GM21423 (cell line): ENCODE data around the gene SOST.

Experiments used
- ATAC-seq: cut with Tn5 transposase; IDR thresholded peaks from one replicate; pipeline ENCODE4 v1.9.1; 2021; ENCODE audit warnings: mild to moderate bottlenecking, moderate library complexity; ENCODE audit not compliant: unreplicated experiment

SOST gene

DNA sequence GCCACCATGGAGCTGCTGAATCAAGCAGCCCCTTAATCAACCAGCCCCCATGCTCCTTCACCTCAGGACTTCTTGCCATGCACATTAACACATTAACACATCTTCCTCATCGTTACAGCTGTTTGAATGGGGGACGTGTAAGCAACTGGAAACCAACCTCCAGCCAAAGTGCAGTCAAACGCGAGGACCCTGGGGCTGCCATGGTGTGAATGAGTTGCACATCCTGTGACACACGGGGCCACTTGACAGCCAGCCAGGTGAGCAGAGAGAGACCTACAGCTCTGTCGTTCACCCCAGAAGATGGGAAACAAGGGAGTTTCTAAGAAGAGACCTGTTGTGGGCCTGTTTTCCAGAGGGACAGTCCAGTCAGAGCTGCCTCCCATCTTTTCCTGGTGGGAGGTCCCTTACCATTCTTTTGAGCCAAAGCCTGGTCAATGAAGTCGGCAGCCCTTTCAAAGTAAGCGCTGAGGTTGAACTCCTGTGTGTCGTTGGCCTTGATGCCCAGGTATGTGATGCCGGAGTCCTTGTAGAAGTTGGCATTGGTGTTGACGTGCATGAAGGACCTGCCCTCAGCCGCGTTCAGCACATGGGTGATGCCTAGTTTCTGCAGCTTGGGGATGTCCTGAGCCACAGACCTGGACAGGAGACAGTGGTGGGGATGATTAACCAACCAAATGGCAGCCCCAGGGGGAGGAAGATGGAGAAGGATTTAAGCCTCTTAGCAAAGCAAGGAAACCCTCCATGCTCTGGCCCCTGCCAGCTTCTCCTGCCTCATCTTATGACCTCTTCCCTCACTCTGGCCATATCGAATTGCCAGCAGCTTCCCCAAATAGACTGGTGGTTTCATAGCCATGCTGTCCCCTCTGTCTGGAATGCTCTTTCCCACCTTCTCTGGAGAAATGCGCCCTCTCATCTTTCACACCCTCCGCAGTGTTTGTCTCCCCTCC lies 16.0 kb upstream of the SOST start:
- no peak for ATAC-seq

DNA sequence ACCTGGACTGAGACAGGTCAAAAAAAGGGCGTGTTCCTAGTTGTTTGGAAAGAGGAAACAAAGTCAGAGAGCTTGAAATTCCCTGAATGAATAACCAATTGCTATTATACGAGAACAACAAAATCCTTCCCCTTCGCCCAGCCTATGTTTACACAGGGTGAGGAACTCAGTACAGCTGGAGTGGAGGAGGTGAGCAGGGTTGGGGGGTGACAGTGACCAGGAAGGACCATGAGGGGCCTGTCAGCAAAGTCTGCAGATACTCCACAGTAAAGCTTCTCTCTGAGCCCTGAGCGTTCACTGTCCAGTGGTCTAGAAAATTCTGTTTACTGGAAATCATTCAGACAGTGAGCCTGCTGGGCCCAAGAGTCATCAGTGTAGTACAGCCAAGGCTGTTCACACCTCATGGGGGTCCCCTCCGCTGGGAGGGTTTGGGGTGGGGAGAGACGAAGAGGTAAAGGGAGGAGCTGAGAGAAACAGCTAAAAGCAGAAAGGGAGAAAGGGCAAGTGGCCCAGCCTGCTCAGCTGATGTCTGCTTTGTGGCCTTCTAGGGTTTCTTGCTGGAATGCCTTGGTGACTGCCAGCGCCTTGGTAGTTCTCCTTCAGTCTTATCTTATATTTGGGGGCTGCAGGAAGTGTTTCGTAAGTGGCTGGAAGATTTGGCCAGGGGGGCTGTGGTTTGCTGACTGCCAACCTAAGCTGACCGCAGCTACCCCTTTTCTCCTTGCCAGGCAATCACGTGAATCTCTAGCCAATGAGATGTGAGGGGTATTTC lies 14.5 kb upstream of the SOST start:
- no peak for ATAC-seq

- ATAC-seq = no peak
These were observed 12.9 kb upstream of the SOST start for GRCh38 chr17:43771463-43771862.

- no peak for ATAC-seq
These were observed 12.4 kb upstream of the SOST start for GRCh38 chr17:43770957-43771356.

- ATAC-seq = no peak
These were observed 11.3 kb upstream of the SOST start for GRCh38 chr17:43769859-43770258.

- ATAC-seq = no peak
These were observed 10.8 kb upstream of the SOST start for GRCh38 chr17:43769426-43769825.

DNA sequence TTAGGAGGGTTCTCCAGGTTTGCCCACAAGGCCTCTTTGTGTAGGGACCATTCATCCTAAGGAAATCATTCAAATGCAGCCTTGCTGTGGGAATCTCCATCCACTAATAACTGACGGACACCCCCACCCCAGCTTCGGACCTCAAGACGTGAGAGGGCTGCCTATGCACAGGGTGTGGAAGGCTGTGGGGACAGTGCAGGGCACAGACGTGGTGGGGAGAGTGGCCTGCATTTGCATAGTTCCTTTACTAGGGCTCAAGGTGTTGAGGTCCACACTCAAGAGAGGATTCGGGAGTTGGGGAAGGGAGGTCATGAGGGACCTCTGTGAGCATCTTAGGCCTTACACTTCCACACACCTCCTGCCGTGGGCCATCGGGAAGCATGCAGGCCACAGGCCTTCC lies 10.4 kb upstream of the SOST start:
- ATAC-seq = no peak

DNA sequence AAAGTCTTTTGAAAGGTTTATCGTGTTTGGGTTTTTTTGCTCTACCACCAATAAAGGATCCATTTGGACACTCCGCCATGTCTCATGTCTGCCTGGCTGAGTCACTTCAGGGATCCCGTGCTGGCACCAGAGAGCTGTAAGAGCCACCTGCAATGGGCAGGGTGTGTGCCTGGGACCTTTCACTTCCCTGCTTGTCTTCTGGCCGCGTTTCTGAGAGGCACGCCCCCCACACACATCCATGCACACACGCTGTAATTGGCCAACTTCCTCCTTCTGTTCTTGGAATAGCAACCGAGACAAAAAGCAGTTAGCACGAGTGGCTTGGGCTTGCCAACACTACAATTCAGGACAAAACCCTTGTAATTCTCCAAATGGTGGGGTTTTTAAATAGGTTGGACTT lies 9.8 kb upstream of the SOST start:
- no peak for ATAC-seq

DNA sequence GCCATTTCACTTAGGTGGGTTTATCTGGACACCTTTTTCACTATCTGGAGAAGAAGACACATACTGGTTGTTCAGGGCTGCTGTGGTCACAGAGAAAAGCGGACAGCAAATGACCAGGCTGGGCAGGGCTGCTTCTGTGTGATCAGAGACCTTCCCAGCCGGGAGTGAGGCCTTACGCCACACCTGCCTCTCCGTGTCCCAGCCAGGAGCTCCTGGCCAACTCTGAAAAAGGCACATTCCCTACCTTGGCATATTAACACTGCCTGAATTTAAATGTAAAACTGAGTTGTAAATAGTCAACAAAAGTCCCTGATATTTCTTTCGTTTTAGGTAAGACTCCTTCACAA lies 9.1 kb upstream of the SOST start:
- no peak for ATAC-seq

GRCh38 chr17:43767053-43767712 lies 8.6 kb upstream of the SOST start:
- no peak for ATAC-seq

- no peak for ATAC-seq
These were observed 7.9 kb upstream of the SOST start for GRCh38 chr17:43766413-43767052.

DNA sequence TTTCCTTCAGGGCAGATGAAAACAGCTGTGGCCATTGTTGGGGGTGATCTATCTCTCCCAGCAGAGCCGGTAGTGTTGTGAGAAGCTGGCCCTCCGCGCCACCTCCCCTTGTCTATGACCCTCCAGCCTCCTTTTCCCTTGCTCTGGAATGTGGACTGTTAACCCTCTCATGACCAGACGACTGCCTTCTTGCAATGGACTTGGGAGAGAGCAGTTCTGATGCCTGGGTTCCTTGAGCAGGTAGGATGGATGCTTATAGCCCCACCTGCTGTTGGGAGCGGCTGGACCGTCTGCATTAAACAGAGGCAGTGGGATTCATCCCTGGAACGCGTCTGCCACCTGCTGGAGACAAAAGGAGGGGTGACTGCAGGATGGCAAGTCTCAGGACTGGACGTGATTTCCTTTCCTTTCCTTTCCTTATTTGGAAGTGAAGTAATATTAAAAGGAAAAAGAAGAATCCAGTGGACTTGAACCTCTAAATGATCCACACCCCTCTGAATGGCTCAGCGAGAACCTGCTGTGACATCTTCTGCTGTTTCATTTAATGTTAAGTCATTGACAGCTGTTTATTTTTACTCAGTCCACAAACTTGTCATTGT lies 1.8 kb upstream of the SOST start:
- ATAC-seq = peak; percentile 63

DNA sequence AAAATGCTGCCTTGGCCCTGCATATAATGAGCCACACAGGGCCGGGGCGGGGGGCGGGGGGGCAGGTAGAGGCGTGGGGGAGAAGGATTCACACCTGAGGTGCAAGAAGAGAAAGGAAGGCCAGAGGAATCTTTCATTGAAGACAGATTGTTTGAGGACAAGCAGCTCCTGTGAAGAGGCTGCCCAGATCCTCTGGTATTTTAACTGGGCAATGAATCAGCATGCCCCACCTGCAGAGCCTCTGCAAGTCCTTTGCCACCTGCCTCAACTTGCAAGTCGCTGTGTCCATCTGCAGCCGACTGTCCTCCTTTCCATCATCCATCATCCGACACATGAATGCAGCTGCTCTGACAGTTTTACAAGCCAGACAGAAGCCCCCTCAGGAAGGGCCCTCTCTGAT lies 1.2 kb upstream of the SOST start:
- ATAC-seq = no peak

- no peak for ATAC-seq
These were observed 505 bp downstream of the SOST start for GRCh38 chr17:43758086-43758485.

- no peak for ATAC-seq
These were observed 1.4 kb downstream of the SOST start for GRCh38 chr17:43757171-43757660.

DNA sequence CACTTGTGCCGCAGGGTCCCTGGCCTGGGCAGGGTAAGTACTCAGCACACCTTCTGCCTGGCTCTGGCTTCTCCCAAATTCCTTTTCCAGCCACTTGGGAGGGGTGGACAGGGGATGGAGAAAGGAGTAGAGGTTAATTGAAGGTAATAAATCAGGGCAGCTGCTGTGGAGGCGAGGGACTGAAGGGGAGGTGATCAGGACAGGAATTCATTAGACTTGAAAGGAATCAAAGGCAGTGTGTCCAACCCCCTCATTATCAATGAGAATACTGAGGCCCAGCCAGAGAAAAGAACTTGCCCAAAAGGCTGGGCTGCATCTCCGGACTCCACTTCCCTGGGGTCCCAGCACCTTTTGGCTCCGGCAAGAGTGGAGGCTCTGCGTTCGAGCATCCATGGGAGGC lies 2.4 kb downstream of the SOST start:
- ATAC-seq = no peak

- ATAC-seq = no peak
These were observed 3.2 kb downstream of the SOST start for GRCh38 chr17:43755389-43755875.

DNA sequence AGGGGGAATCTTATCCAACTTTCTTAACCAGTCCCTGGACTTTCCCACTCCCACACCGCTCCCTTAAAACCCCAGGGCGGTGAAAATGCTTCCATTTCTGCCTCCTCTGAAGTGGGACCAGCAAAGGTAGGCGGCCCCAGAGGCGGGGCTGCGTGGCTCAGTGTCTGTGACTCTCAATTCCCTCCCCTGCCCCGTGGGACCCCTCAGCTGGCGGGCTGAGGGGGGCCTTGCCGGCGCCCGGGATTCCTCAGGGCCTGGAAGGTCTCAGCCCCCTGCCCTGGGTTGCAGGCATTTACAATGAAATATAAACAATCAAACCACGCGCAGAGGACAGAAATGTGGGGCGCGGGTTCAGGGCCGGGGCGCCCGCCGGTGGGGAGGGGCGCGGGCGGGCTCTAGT lies 3.6 kb downstream of the SOST start:
- no peak for ATAC-seq

- ATAC-seq = peak; percentile 52
These were observed 5.0 kb downstream of the SOST start for GRCh38 chr17:43753493-43754129.

DNA sequence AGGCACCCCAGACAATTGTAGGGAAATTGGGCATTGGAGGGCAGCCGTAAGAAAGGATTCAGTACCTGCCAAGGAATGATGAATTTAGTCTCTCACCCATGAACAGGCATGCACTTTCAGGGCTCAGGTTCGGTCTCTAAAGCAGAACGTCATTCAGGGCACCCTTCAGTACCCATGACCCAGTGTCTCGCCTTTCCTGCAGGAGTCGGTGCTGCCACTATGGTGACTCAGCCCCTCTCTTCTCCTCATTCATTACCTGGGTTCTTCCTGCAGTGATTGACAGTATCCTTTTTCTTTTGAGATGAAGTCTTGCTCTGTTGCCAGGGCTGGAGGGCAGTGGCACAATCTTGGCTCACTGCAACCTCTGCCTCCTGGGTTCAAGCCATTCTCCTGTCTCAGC lies 8.4 kb downstream of the SOST start:
- ATAC-seq = no peak
